Endometrial microvascular endothelial cells (primary cell): ENCODE results near the gene NBEA. TPM values are rescaled to one million over a fixed set of nuclear protein-coding genes. Genes with fewer than 3 reads are reported as not detected.

Experiments used
- in situ Hi-C: cut with HindIII; loops from 2 replicates; pipeline ENCODE4 v1.10.0; 2017; ENCODE audit warnings: low sequenced_read_pairs, low pct_unique_long_range_greater_than_20kb; ENCODE audit errors: inconsistent ontology term
- total RNA-seq: library from RNA; depleted of rRNA; stranded (reverse); fragments of >200 nt; gene quantifications from one replicate; pipeline ENCODE4 v1.2.3, GENCODE V29; 2015; ENCODE audit errors: inconsistent ontology term

The NBEA gene
- total RNA-seq, 1 donor from 2014 or later, result 1.3 TPM

DNA sequence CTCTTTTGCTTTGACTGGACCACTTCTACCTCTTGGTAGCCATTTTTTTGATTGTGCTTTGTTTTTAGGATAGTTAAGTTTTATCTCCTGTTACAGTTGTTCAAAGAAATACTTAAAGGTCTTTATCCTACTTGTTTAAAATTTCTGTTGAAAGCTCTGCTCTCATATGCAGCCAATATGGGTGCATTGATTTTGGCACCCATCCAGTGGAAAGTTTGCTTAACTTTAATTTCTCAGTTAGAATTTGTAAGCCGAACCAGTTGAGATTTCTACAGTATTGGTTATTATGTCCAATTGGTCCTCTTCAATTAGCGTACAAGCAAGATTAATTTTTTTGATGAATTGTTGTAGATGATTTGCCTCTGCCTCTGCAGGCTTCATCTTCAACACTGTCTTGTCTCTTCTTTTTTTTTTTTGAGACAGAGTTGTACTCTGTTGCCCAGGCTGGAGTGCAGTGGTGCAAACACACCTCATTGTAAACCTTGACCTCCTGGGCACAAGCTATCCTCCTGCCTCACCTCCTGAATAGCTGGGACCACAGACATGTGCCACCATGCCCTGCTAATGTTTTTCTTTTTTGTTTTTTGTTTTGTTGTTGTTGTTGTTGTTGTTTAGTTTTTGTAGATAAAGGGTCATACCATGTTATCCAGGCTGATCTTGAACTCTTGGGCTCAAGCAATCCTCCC lies 469.1 kb downstream of the NBEA start:
- in situ Hi-C loops, result no loop called here

DNA sequence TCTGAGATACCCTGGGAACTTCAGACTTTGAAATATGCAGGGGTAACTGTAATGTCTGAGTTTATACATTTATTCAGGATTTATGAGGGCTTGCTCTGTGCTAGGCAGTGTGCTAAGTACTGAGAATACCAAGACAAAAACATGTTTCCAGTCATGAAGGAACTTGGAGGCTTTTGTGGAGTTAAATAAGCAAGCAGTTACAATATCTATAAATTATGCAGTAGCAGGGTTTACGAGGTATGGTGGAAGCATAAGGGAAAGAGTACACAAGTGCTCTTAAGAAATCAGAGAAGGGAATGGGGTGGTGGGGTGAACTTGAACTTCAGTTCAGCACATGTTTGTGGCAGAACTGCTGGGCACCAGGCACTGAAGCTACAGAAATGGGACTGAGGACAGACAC lies 506.4 kb downstream of the NBEA start:
- in situ Hi-C loops, result no loop called here

DNA sequence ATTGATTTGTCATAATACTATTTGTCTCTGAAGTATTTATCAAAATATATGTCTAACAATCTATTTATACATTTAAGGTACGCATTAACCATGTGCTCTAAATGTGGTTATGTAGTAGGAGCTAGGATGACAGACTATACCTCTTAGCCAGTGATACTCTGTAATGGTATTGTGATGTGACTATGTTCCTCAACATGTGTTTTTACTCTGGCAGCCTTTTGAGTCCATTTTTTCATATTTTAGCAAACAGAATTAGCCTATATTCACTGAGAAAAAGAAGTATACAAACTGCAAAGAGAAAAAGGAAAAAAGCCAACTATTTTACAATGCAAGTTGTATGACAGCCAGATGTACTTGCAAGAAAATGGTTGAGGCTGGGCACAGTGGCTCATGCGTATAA lies 507.8 kb downstream of the NBEA start:
- in situ Hi-C loops, result no loop called here

DNA sequence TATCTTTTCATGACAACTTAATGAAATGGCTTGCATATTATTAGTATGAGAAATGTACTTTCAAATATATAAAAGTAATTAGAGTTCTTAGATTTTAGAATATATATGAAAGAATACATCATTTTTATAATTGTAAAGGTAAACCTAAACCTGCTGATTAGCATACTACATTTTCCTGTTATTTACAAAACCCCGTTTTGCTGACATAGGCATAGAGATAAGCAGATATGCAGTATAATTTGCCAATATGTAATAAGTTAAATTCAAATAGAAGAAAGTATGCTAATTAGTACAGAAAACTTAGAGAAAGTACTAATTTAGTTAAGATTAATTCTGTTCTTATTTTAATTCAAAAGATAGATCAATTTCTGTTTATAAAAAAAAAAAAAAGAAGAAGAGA lies 513.0 kb downstream of the NBEA start:
- in situ Hi-C loops, result no loop called here

DNA sequence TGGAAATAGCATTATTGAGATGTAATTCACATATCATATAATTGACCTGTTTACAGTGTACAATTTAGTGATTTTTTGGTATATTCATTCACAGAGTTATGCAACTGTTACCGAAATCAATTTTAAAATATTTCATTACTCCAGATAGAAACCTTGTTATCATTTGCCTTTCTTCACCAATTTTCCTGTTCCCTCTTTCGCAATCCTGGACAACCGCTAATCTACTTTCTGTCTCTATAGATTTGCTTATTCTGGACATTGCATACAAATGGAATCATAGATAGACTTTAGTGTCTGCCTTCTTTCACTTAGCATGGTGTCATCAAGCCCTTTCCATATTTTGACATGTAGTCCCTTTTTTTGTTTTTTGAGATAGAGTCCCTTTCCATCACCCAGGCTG lies 515.2 kb downstream of the NBEA start:
- in situ Hi-C loops, result no loop called here

DNA sequence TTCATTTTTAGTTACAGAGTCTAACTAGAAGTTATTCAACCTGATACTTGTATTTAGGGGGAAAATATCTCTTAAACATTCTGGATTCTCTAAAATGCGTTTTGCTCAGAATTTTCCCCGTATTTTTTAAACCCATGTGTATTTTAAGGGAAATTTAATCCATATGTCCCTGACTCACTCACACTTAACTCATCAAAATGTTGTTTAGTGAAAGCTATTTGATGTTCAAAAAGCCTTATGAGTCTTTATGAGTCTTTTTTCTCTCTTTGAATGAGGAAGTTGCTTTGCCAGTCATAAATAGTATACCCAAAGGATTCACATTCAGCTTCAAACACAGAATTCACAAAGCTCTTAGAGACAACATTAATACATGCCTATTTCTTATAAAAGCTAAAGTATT lies 518.0 kb downstream of the NBEA start:
- in situ Hi-C loops, result no loop called here

DNA sequence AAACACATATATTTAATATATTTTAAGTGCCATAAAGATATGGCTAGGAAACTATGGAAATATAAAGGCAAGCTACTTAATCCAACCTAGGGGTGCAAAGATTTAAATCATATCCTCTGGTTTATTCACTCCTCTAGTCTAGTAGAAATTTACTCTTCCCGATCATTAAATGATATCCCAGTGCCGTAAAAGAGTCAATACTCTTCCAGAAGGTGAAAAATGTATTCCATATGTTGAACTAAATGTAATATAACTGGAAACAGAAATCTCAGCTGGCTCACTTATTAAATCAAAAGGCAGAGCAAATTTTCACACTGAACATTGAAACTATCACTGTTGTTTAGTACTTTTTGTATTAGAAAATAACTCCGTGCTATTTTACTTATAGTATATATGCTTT lies 523.3 kb downstream of the NBEA start:
- in situ Hi-C loops, result no loop called here

DNA sequence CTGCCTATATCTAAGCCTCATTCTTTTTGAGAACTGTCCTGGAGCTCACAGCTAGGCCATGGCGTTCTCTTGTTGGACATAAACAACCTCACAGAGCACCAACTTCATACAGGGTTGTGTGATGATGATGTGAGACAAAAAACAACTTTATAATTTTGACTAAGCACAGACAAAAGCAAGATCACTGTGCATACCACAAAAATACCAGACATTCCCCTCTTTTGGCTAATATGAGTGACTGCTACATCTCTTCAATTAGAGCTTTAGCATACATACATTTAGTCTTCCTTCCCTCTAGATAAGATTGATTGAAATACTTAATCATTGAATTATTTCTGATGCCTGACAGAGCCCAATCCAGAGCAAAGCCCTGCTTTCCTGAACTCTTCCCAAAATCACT lies 526.1 kb downstream of the NBEA start:
- in situ Hi-C loops, result no loop called here

DNA sequence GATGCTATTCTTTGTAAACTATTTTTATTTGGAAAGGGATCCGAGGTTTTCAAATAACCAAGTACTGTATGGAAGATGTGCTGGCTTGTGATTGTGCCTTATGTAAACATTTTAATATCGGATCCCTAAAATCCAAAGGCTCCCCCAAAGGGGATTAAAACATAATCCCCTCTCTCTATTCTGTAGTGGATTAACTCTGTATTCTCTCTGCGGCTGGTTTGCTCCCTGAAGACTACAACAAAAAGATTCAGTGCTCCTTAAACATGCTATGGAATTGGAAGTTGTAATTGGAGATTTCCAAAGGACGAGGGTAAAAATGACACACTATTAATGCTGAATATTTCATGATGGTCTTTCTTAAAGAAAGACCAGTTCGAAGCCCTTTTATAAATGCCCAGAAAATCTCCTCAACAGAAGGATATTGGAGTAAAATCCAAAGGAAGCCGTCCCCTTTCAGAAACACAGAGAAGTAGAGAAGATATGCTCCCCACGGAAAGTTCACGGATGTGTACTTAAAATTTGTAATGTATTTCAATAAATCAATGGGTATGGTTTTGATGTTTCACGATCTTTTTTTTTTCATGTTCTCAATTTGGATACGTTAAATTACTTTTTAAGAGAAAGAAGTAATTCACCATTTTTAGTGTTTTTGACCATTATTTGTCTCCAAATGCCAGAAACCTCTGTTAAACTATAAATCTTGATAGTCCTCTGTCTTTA lies 527.9 kb downstream of the NBEA start:
- in situ Hi-C loops, result no loop called here

DNA sequence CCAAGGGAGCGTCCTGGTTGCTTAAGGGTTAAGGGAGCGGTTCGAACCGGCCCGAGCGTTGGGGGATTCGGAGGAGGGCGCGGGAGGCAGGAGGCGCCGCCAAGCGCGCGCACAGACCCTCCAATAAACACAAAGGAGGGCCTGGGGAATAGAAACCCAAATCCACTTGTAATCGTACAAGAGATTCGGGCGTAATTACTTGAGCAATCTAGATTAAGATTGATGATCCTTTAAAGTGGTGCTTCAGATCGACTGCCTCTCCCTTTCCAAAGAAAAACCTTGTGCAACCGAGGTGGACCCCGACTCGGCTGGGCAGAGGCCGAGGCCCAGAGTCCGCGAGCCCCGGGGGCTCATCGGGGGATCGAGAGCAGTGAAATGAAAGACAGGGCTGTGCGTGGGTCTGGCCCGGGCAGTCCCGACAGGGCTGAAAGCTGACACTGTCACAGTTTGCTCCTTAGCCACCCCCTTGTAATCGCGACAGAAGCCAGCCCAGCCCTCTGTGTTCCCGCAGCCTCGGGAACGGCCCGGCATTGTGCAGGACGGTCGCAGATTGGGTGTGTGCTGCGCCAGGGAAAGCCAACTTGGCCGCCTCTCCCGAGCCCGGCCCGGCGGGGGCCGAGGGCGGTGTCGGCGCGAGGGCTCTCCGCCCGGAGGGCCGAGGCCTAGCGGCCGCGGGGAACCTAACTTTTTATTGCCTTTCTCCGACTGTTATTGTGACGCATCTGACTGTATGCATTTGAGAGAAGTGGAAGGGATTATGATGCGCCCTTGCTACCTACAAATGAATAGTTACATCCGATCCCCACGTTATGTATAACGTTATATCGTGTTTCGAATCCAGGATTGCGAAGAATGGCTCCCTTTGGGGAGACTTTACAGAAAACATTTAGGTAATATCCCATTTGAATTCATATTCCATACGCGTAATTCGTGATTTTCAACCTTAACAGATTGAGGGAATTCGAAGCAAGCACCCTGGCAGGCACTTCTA lies 528.9 kb downstream of the NBEA start:
- in situ Hi-C loops, result no loop called here

DNA sequence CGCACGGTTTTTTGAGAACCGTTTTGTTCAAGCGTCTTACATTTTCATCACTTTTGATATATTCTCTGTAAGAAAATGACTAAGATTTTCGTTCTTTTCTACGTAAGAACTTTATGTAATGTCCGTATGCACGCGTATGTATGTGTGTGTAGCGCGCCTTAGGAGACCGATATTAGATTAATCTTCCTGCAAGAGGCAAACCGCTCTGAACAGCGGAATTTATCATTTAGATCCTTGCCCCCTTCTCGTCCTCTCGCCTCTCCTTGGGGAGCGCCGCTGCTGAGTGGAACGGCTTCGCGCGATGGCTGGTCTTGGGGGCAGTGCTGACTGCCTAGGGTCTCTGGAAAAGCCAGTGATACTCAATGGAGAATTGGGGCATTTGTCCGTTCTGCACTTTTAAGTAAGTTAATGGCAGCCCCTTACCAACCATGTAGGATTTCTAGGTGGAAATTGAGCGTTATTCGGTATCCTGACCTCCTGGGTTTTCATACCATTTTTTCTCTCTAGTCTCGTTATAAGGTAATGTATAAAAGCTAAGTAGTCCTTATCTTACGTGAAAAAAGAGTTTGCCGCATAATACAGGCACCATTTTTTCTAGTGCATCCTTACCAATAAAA lies 529.7 kb downstream of the NBEA start:
- in situ Hi-C loops, result no loop called here

DNA sequence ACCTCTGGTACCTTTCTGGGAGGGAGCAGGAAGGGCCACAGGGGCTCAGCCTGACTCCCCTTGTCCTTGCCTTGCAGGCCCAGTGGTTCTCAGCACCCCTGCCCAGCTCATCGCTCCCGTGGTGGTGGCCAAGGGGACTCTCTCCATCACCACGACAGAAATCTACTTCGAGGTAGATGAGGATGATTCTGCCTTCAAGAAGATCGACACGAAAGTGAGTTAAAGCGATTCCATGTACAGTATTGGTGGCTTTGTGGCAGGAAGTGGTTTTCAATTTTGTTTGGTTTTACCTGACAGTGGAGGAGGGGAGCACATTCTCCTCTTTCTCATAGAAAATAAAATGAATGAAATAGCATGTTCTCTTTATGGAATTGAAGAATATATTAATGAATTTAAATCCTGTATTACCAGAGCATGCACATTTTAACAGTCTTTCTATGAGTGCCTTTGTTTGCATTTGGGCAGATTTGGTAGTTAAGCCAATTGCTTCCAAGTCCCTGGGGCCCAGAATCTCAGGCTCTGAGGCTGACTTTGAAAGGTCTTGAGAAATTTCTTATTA lies 530.3 kb downstream of the NBEA start:
- in situ Hi-C loops, result no loop called here

DNA sequence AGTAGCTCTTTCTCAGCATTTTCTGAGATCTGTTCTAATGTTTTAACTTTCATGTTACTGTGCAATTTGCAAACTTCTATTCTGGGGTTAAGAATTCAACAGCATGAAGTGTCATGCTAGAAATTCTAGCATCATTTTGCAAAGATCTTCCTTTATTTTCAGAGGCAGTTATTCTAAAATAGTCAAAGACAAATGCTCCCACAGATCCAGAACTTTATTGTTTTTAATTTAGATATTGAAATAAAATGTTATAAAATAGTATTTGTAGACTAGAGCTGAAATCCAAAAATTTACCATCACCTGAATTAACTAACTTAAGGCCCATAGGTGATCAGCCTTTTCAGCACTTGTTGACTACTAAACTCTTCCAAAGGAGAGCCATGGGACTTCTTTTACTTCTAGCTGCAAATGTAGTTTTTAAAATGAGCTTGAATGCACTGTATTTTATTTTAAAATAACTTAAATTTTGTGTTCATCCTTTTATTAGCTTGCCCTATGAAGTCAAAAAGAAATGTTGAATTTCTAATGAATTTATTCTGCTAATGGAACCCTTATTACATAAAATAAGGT lies 531.2 kb downstream of the NBEA start:
- in situ Hi-C loops, result no loop called here

DNA sequence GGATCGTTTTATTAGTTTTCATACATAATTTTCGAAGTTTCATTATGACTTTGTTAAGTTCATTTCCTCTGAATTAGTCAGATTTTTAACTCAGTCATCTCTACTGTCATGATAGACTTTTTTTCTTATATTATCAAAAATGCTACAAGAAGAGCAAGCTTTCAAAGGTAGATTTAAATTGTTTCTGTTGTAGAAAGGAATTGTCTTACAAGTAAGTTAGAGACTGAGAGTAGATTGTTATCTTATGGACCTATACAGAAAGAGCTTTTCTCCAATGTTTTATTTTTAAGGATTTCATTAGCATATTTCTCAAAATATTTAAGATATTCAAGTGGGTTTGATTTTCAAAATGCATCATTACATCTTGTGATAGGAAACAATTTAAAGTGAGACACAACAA lies 531.7 kb downstream of the NBEA start:
- in situ Hi-C loops, result no loop called here

DNA sequence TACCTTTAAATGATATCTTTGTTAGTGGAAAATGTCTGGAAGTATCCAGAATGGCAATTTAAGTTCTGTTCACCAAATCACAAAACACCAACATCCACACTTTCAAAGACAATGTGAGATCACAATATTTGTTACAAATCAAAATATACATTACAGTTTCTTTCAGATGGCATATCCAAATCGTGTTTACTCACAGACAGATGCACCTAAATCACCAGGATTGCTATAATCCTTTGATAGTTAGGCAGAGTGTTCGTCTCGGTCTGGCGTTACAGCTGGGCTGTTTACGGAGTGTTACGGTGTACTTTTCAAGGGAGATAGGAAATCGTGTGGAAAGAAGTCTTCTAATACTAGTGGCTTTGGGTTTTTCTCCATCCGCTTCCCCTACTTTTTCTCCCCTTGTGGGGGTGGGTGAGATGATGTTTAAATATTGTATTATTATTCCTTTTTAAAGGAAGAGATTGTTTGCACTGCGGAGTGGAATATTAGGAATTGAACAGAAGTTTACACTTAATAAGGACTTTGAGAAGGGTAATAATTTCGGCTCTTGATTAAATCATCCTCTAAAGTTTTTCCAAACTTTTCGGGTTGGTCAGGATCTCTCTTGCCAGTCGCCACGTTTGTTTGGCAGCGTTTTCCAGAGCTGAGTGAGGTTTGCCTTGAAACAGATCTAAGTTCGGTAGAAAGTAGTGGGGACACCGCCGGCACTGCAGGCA lies 532.6 kb downstream of the NBEA start:
- in situ Hi-C loops, result no loop called here

DNA sequence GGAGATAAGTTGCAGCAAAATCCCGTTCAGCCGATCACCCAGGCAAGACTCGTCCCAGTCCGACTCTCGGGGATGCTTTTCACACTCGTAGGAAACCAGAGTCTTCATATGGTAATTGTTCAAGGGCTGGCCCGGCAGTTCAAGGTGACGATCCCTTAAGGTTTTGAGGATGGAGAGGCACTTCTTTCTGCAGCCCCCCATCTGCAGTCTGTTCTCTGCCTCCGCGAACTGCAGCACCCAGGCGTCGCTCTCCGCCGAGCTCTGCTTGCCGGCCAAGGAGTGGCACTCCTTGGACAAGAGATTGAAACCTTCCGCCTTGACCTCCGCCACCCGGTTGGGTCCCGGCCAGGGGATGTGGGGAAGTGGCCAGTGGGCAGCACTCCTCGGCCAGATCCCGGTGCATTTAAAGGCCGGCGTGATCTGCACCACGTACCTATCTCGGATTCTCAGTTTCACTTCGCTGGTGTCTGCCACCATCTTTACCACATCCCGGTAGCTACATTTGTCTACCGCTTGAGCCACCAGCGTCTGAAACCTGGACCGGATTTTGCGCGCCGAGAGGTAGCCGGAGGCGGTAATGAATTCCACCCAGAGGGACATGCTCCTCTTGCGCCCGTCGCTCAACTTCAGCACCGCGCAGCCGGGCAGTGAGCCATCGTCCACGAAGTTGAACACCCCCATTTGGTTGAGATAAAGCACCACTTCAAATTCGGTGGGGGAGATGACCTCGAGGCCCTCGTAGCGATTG lies 533.3 kb downstream of the NBEA start:
- in situ Hi-C loops, result no loop called here
